OCI-LY3 (cell line): ENCODE measurements around the gene CRAMP1.

Experiments used
- CTCF ChIP-seq: fragments of 200-600, 300-600 bp; sonication (generic); IDR thresholded peaks from 2 replicates; pipeline ENCODE4 v1.5.1; 2014; ENCODE audit warnings: antibody characterized with exemption, low read length, low read depth
- EZH2phosphoT487 ChIP-seq: fragments of 200-600 bp; shearing (Covaris generic); IDR thresholded peaks from 2 replicates; pipeline ENCODE4 v1.6.1; 2018; ENCODE audit warnings: antibody characterized with exemption, mixed run types, low read depth

GRCh38 chr16:1670371-1670770 is 58.2 kb downstream of the CRAMP1 start:
- TF ChIP-seq CTCF (no peak), EZH2phosphoT487 (no peak)
